Measurements from ENCODE around the gene PIGN. TPM values are rescaled to one million over a fixed set of nuclear protein-coding genes. Genes with fewer than 3 reads are reported as not detected.

The PIGN gene
- total RNA-seq (2014; rRNA removed; shearing (Covaris generic)), result 27.3 and 28.8 TPM in 2 replicates

GRCh38 chr18:62186774-62187542 is at the start of gene PIGN, which contains the start of gene RELCH:
TSS of gene PIGN (minus strand) at chr18:62187056. CDS start at chr18:62161353, 25,703 bp downstream.
TSS of gene RELCH (plus strand) at chr18:62187255. CDS start at chr18:62187506, 251 bp downstream.
- DNase-seq (ENCODE audit: low spot score), result peak; percentile 99

- DNase-seq (ENCODE audit: low spot score), result no peak
Observed at GRCh38 chr18:62236252-62236651, 49.4 kb upstream of the PIGN start.

GRCh38 chr18:62226047-62226446 is 39.2 kb upstream of the PIGN start:
- no peak for DNase-seq (ENCODE audit: low spot score)

- no peak for DNase-seq (ENCODE audit: low spot score)
Observed at GRCh38 chr18:62224229-62224628, 37.4 kb upstream of the PIGN start.

GRCh38 chr18:62214790-62215189 is 27.9 kb upstream of the PIGN start:
- no peak for DNase-seq (ENCODE audit: low spot score)

- DNase-seq (ENCODE audit: low spot score), result no peak
Observed at GRCh38 chr18:62211325-62211828, 24.5 kb upstream of the PIGN start.

- DNase-seq (ENCODE audit: low spot score), result no peak
Observed at GRCh38 chr18:62210138-62210537, 23.3 kb upstream of the PIGN start.

- DNase-seq (ENCODE audit: low spot score), result no peak
Observed at GRCh38 chr18:62209046-62209445, 22.2 kb upstream of the PIGN start.

GRCh38 chr18:62206593-62206992 is 19.7 kb upstream of the PIGN start:
- DNase-seq (ENCODE audit: low spot score), result no peak

- DNase-seq (ENCODE audit: low spot score), result no peak
Observed at GRCh38 chr18:62205824-62206223, 19.0 kb upstream of the PIGN start.

- no peak for DNase-seq (ENCODE audit: low spot score)
Observed at GRCh38 chr18:62201870-62202269, 15.0 kb upstream of the PIGN start.

GRCh38 chr18:62200121-62200914 is 13.5 kb upstream of the PIGN start:
- no peak for DNase-seq (ENCODE audit: low spot score)

- DNase-seq (ENCODE audit: low spot score), result no peak
Observed at GRCh38 chr18:62199629-62200028, 12.8 kb upstream of the PIGN start.

GRCh38 chr18:62198259-62198658 is 11.4 kb upstream of the PIGN start:
- DNase-seq (ENCODE audit: low spot score), result no peak

- no peak for DNase-seq (ENCODE audit: low spot score)
Observed at GRCh38 chr18:62196980-62197379, 10.1 kb upstream of the PIGN start.

- DNase-seq (ENCODE audit: low spot score), result no peak
Observed at GRCh38 chr18:62196079-62196478, 9.2 kb upstream of the PIGN start.

- DNase-seq (ENCODE audit: low spot score), result no peak
Observed at GRCh38 chr18:62189208-62189607, 2.4 kb upstream of the PIGN start.

GRCh38 chr18:62187543-62188510 is 971 bp upstream of the PIGN start:
- peak; percentile 21 for DNase-seq (ENCODE audit: low spot score)

GRCh38 chr18:62186499-62186773 is 420 bp downstream of the PIGN start:
- no peak for DNase-seq (ENCODE audit: low spot score)

GRCh38 chr18:62183578-62184195 is 3.2 kb downstream of the PIGN start:
- DNase-seq (ENCODE audit: low spot score), result peak; percentile 43

- DNase-seq (ENCODE audit: low spot score), result no peak
Observed at GRCh38 chr18:62182220-62182619, 4.6 kb downstream of the PIGN start.

All from H4 (cell line).